Measurements from ENCODE around the gene DIAPH3.

The DIAPH3 gene

DNA sequence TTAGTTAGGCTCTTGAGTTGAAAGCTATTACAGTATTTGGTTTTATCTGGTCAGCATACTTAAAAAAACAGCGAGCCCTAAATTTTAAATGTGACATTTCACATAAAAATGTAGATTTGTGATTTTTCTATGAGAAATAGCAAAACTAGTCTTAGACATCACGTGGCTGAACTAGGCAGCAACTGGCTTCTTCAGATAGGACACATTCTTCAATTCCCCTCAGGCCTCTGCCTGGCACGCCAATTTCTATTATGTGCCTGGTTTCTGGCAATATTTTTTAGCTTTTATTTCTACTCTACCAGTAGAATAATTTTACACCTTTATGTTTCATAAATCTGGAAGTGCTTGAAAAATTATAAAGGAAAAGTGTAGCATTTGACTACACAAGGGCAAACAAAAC lies 433.7 kb downstream of the DIAPH3 start:
- TF ChIP-seq, protein P1, sequence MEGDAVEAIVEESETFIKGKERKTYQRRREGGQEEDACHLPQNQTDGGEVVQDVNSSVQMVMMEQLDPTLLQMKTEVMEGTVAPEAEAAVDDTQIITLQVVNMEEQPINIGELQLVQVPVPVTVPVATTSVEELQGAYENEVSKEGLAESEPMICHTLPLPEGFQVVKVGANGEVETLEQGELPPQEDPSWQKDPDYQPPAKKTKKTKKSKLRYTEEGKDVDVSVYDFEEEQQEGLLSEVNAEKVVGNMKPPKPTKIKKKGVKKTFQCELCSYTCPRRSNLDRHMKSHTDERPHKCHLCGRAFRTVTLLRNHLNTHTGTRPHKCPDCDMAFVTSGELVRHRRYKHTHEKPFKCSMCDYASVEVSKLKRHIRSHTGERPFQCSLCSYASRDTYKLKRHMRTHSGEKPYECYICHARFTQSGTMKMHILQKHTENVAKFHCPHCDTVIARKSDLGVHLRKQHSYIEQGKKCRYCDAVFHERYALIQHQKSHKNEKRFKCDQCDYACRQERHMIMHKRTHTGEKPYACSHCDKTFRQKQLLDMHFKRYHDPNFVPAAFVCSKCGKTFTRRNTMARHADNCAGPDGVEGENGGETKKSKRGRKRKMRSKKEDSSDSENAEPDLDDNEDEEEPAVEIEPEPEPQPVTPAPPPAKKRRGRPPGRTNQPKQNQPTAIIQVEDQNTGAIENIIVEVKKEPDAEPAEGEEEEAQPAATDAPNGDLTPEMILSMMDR (IDR thresholded peaks at IDR 0.05; ENCODE audit: low read depth, low read length), result no peak
- no peak for TF ChIP-seq EZH2phosphoT487 (IDR thresholded peaks at IDR 0.05; ENCODE audit: low read depth)
- H3K79me2 ChIP-seq (ENCODE audit: low read length), result no peaks in the 10 kb centered on the region
- H2AFZ ChIP-seq (ENCODE audit: low read depth, low read length), result no peak overlapping the region
- no peaks in the 10 kb centered on the region for H3K27me3 ChIP-seq (ENCODE audit: low read depth, low read length)
- H4K20me1 ChIP-seq (ENCODE audit: insufficient read depth, low read length), result no peaks in the 10 kb centered on the region
- H3K9ac ChIP-seq (ENCODE audit: low read length), result no peak overlapping the region
- H3K4me2 ChIP-seq (ENCODE audit: low read length), result no peak overlapping the region
- no peak overlapping the region for H3K4me3 ChIP-seq (ENCODE audit: low read length)
- no peaks in the 10 kb centered on the region for H3K36me3 ChIP-seq (replicated peaks; ENCODE audit: low read depth, low read length)
- no peak overlapping the region for H3K27ac ChIP-seq (ENCODE audit: low read length)
- no peaks in the 10 kb centered on the region for H3K9me3 ChIP-seq (ENCODE audit: insufficient read depth, low read length)
- H3K4me1 ChIP-seq (ENCODE audit: low read length), result peaks cover 22% of the 10 kb centered on the region

DNA sequence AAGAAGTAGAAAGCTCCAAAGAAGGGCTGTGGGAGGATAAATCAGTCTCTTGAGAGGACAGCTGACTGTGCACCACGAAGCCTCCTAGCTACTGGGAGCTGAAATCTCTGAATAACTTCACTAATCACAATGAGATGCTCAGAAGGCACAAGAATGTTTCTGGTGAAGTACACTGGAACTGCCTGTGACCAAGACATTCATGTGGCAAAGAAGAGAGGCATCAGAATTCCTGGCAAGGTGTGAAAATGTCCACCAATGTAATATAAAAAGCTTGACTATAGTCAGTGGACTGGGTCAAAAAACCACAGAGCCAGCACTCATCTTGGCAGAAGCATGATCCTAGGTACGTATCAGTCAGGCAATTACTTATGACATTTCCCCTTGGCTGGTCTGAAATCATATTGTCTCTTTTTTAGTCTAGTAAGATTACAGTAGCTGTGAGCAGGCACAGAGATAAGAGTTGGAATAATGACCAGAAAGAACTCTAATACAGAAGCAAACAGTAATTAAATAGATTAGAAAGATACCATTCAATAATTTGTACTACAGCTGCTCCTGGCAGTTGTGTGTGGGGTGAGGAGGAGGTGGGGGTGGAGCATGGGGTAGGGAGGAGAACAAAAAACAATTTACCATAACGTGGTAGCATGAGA lies 434.7 kb downstream of the DIAPH3 start:
- Histone ChIP-seq H3K79me2 (ENCODE audit: low read length) (no peaks in the 10 kb centered on the region), H3K36me3 (replicated peaks; ENCODE audit: low read depth, low read length) (no peaks in the 10 kb centered on the region), H3K9ac (ENCODE audit: low read length) (no peak overlapping the region), H2AFZ (ENCODE audit: low read depth, low read length) (no peak overlapping the region), H3K27ac (ENCODE audit: low read length) (no peak overlapping the region), H3K4me2 (ENCODE audit: low read length) (no peak overlapping the region), H3K4me1 (ENCODE audit: low read length) (peaks cover 23% of the 10 kb centered on the region), H4K20me1 (ENCODE audit: insufficient read depth, low read length) (no peaks in the 10 kb centered on the region), H3K9me3 (ENCODE audit: insufficient read depth, low read length) (no peaks in the 10 kb centered on the region), H3K27me3 (ENCODE audit: low read depth, low read length) (no peaks in the 10 kb centered on the region), H3K4me3 (ENCODE audit: low read length) (no peak overlapping the region)
- TF ChIP-seq, protein P1 (IDR thresholded peaks at IDR 0.05; ENCODE audit: low read depth, low read length), result no peak
- no peak for TF ChIP-seq EZH2phosphoT487 (IDR thresholded peaks at IDR 0.05; ENCODE audit: low read depth)

DNA sequence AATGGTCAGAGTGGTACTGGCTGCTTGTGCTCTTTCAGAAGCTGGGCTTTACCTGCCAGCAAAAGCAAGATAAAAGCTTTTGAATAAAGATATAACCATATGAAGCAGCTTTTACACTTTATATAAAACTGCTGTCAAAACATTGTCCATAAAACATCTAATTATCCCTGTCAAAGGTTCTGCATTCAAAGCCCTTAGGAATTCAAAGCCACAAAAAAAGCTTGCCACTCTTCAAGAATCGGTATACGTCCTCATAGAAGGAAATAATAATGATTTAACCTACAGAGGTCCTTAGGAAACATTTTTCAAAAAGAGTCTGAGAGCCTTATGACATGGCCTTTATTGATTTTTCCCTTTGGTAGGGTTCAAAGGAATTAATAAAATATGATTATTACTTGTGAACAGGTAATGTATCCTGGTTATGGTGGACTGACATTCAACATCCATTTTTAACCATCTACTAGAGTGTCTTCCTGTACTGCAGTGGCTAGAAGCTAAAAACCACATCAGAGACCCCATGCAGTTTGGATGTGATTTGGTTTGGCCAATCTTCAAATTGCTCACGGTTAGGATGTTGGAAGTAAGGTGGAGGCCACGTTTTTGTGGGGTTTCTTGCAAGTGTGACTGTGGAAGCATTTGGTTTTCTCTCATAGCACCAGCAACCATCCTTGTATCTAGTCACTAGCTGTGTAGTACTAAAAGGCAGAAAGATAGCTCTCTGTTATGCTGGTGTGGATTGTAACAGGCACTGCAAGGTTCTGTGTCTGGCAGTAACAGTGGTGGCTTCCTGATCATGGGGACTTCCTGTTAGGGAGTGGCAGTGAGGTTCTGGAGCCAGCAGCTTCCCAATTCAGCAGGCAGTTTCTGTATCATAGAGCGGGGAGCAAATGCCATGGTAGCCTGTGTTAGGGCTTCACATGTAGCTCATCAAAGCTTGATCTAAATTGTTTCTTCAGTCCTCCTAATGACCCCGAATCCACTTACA lies 441.5 kb downstream of the DIAPH3 start:
- TF ChIP-seq, protein P1 (IDR thresholded peaks at IDR 0.05; ENCODE audit: low read depth, low read length), result no peak
- TF ChIP-seq EZH2phosphoT487 (IDR thresholded peaks at IDR 0.05; ENCODE audit: low read depth), result no peak
- no peak overlapping the region for H3K9ac ChIP-seq (ENCODE audit: low read length)
- no peaks in the 10 kb centered on the region for H3K79me2 ChIP-seq (ENCODE audit: low read length)
- H3K4me2 ChIP-seq (ENCODE audit: low read length), result no peak overlapping the region
- no peaks in the 10 kb centered on the region for H4K20me1 ChIP-seq (ENCODE audit: insufficient read depth, low read length)
- H3K9me3 ChIP-seq (ENCODE audit: insufficient read depth, low read length), result no peaks in the 10 kb centered on the region
- no peak overlapping the region for H2AFZ ChIP-seq (ENCODE audit: low read depth, low read length)
- H3K4me1 ChIP-seq (ENCODE audit: low read length), result peaks cover 10% of the 10 kb centered on the region; the same call in 1 of the 2 replicates
- no peaks in the 10 kb centered on the region for H3K27me3 ChIP-seq (ENCODE audit: low read depth, low read length)
- H3K36me3 ChIP-seq (replicated peaks; ENCODE audit: low read depth, low read length), result no peaks in the 10 kb centered on the region
- H3K27ac ChIP-seq (ENCODE audit: low read length), result no peak overlapping the region
- H3K4me3 ChIP-seq (ENCODE audit: low read length), result no peak overlapping the region

DNA sequence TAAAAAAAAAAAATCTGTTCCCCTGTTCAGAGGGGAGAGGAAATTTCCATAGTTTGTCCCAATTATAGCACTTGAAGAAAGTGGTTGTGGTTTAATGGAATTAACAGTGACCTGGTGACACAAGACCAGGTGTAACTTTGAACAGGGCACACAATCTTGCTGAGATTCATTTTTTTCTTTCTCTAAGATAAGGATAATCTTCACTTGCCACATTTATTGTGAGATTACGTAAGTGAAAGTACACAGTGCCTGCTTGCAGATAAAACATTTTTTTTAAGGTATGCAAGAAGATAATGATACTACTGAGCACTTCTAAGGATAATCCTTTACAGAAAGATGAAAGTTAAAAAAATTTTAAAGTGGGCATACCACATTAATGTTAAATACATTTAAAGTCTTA lies 448.1 kb downstream of the DIAPH3 start:
- Histone ChIP-seq H3K79me2 (ENCODE audit: low read length) (no peaks in the 10 kb centered on the region), H3K27me3 (ENCODE audit: low read depth, low read length) (no peaks in the 10 kb centered on the region), H3K36me3 (replicated peaks; ENCODE audit: low read depth, low read length) (no peaks in the 10 kb centered on the region), H4K20me1 (ENCODE audit: insufficient read depth, low read length) (no peaks in the 10 kb centered on the region), H3K9me3 (ENCODE audit: insufficient read depth, low read length) (no peaks in the 10 kb centered on the region), H2AFZ (ENCODE audit: low read depth, low read length) (no peak overlapping the region), H3K9ac (ENCODE audit: low read length) (no peak overlapping the region), H3K27ac (ENCODE audit: low read length) (no peak overlapping the region), H3K4me1 (ENCODE audit: low read length) (no peaks in the 10 kb centered on the region), H3K4me3 (ENCODE audit: low read length) (no peak overlapping the region), H3K4me2 (ENCODE audit: low read length) (no peak overlapping the region)
- no peak for TF ChIP-seq EZH2phosphoT487 (IDR thresholded peaks at IDR 0.05; ENCODE audit: low read depth)
- TF ChIP-seq, protein P1 (IDR thresholded peaks at IDR 0.05; ENCODE audit: low read depth, low read length), result no peak

Data from OCI-LY3 (cell line).